ENCODE data around the gene LPP. TPM values are rescaled to one million over a fixed set of nuclear protein-coding genes. Genes with fewer than 3 reads are reported as not detected.
A peak's percentile ranks its signal among the peaks of the same experiment; 100 is the strongest.

The LPP gene
- polyA plus RNA-seq, 2 of the 4 experiments (the other 2 are of a cell fraction): 11.0 to 30.8 TPM

DNA sequence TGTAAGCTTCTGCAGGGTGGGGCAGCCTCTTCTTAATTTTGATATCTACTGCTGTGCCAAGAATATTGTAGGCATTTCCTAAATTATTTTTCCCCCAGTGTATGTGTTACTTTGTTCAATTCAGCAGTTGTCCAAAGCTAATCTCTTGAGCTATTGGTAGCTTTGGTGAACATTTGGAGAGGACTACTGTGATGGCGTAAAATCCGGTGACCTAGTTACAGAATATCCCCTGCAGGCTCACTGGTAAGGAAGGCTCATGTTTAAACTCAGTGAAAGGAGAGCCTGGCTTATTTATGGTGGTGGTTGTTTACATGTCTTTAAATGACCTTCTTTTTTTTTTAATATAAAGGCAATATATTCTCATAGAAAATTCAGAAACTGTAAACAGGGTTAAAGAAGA lies 105.6 kb downstream of the LPP start:
- ATAC-seq (no peak), FAIRE-seq (no peak), DNase-seq (ENCODE audit: low read depth in 1 of 2, low spot score in 1 of 2) (no peak)
- ChIA-PET CTCF (interaction anchor here (0.5 to 6.9 kb wide), 2 partner anchors 200 to 520 kb away, joined by 3 to 43 read pairs; no protein-coding TSS in a partner anchor), POLR2A (no interaction called here)
- H3K9me3 ChIP-seq: no peaks in the 10 kb centered on the region
- peaks cover 75% of the 10 kb centered on the region for H3K4me1 ChIP-seq
- peak overlapping the region; percentile 35; the same call in 2 of the 3 replicates for H3K4me2 ChIP-seq
- TF ChIP-seq ZFP36 (IDR thresholded peaks at IDR 0.05; ENCODE audit: borderline replicate concordance, partially characterized antibody) (no peak), ZSCAN20 (CRISPR knock-in tag; IDR thresholded peaks at IDR 0.05) (no peak), TFCP2L1 (CRISPR knock-in tag; IDR thresholded peaks at IDR 0.05) (no peak), SREBF2 (IDR thresholded peaks at IDR 0.05) (no peak), HOXA7 (CRISPR knock-in tag; IDR thresholded peaks at IDR 0.05) (no peak), EHMT2 (IDR thresholded peaks at IDR 0.05; ENCODE audit: low read depth) (no peak), RAD21 (conservative IDR thresholded peaks at IDR 0.05 in 1 of 2, IDR thresholded peaks at IDR 0.05 in 1 of 2) (no peak), MAZ (IDR thresholded peaks at IDR 0.05; ENCODE audit: borderline replicate concordance, low read depth, low read length) (no peak), RCOR1 (IDR thresholded peaks at IDR 0.05; ENCODE audit: low read depth, low read length) (no peak)
- TF ChIP-seq, protein P1, sequence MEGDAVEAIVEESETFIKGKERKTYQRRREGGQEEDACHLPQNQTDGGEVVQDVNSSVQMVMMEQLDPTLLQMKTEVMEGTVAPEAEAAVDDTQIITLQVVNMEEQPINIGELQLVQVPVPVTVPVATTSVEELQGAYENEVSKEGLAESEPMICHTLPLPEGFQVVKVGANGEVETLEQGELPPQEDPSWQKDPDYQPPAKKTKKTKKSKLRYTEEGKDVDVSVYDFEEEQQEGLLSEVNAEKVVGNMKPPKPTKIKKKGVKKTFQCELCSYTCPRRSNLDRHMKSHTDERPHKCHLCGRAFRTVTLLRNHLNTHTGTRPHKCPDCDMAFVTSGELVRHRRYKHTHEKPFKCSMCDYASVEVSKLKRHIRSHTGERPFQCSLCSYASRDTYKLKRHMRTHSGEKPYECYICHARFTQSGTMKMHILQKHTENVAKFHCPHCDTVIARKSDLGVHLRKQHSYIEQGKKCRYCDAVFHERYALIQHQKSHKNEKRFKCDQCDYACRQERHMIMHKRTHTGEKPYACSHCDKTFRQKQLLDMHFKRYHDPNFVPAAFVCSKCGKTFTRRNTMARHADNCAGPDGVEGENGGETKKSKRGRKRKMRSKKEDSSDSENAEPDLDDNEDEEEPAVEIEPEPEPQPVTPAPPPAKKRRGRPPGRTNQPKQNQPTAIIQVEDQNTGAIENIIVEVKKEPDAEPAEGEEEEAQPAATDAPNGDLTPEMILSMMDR (IDR thresholded peaks at IDR 0.05): no peak
- TF ChIP-seq, protein P2, sequence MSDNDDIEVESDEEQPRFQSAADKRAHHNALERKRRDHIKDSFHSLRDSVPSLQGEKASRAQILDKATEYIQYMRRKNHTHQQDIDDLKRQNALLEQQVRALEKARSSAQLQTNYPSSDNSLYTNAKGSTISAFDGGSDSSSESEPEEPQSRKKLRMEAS (IDR thresholded peaks at IDR 0.05): no peak
- peak overlapping the region; percentile 37 to 84; a peak in 5 of 6 replicates for H3K27ac ChIP-seq
- WGBS (ENCODE audit: missing lambda C conversion rate): 87% methylated on average over 2 of the region's 2 CpGs
- H3K4me3 ChIP-seq: no peak overlapping the region

DNA sequence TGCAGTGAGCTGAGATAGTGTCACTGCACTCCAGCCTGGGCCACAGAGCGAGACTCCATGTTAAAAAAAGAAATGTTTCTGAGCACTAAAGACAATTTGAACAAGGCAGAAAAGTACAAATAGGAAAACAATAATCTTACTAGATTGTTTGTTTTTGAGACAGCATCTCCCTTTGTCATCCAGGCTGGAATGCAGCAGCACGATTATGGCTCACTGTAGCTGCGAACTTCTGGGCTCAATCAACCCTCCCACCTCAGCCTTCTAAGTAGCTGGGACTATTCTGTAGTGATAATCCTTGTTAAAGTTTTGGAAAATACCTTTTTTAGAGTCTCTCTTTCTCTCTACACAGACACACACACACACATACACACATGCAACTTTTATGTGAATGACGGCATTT lies 107.1 kb downstream of the LPP start:
- POLR2A ChIA-PET: no interaction called here
- 28% methylated on average over 4 of the region's 4 CpGs for WGBS (ENCODE audit: missing lambda C conversion rate)
- no peak overlapping the region for H3K4me3 ChIP-seq
- peaks cover 88% of the 10 kb centered on the region for H3K4me1 ChIP-seq
- FAIRE-seq: no peak
- peak overlapping the region; percentile 90 for H3K4me2 ChIP-seq
- H3K27ac ChIP-seq: peak overlapping the region; percentile 82 to 84
- H3K9me3 ChIP-seq: no peaks in the 10 kb centered on the region
- TF ChIP-seq, protein P3, sequence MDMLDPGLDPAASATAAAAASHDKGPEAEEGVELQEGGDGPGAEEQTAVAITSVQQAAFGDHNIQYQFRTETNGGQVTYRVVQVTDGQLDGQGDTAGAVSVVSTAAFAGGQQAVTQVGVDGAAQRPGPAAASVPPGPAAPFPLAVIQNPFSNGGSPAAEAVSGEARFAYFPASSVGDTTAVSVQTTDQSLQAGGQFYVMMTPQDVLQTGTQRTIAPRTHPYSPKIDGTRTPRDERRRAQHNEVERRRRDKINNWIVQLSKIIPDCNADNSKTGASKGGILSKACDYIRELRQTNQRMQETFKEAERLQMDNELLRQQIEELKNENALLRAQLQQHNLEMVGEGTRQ (IDR thresholded peaks at IDR 0.05): no peak
- TF ChIP-seq POLR2A (IDR thresholded peaks at IDR 0.05; ENCODE audit: low read length) (no peak), JUN (IDR thresholded peaks at IDR 0.05) (no peak), SMC3 (IDR thresholded peaks at IDR 0.05) (no peak), BHLHE40 (IDR thresholded peaks at IDR 0.05; ENCODE audit: low read depth, low read length) (no peak), NPAS2 (CRISPR knock-in tag; IDR thresholded peaks at IDR 0.05; ENCODE audit: borderline replicate concordance) (no peak), RNF2 (IDR thresholded peaks at IDR 0.05; ENCODE audit: borderline replicate concordance, low read depth) (no peak), TFCP2L1 (CRISPR knock-in tag; IDR thresholded peaks at IDR 0.05) (no peak), HOXB13 (CRISPR knock-in tag; IDR thresholded peaks at IDR 0.05; ENCODE audit: low read depth) (no peak), RFX5 (IDR thresholded peaks at IDR 0.05) (no peak)
- TF ChIP-seq, protein P1 (IDR thresholded peaks at IDR 0.05): no peak
- ATAC-seq: no peak
- CTCF ChIA-PET: interaction anchor here (1.2 to 6.9 kb wide), 2 partner anchors 101 to 521 kb away, joined by 3 to 43 read pairs; no protein-coding TSS in a partner anchor
- no peak for DNase-seq (ENCODE audit: low read depth in 1 of 2, low spot score in 1 of 2)
